GM19035 (cell line): ENCODE data around the gene GID8.

Experiments
- ATAC-seq: cut with Tn5 transposase; IDR thresholded peaks from one replicate; pipeline ENCODE4 v1.9.1; 2021; ENCODE audit not compliant: unreplicated experiment

GID8 gene

GRCh38 chr20:62938105-62938888 lies at the start of gene GID8:
GID8 (plus strand) TSS chr20:62938147; CDS start chr20:62941503, 3,356 bp downstream.
- ATAC-seq, result peak; percentile 44

- no peak for ATAC-seq
Measured at GRCh38 chr20:62888406-62888805, 49.5 kb upstream of the GID8 start.

DNA sequence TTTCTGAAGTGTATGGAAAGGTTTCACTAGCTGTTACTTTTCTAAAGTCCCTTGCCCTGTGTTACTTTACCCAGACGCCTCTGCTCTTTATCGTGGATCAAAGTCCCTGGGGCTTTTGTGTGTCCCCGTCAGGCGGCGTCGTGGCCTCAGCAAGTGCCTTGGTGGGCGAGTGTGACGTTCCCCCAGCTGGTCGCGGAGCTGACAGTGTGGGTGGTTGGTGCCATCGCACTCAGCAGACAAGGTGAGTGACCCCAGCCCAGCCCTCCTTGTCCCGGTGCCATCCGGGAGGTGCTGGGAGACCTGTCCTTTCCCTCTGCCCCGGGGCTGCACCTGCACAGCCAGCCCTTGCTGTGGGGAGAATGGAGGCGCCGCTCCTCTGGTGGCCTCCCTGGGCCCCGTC lies 49.0 kb upstream of the GID8 start:
- no peak for ATAC-seq

DNA sequence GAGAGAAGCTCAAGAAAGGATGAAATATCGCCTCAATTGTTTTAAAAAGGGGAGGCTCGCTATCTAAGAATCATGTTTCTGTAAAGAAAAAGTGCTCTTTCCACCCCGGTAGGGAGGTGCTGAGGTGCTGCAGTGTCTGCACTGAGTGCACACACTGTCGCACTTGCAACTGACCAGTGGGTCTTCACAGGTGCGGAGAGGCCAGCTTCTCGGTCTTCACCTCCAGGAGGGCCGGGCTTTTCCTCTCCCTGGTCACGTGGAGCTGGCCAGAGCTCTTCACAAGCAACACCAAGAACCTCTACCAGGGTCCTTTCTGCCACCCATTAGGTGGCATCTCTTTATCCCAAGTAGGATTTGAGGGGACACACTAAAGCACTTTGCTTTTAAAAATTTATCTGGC lies 48.5 kb upstream of the GID8 start:
- ATAC-seq, result no peak

DNA sequence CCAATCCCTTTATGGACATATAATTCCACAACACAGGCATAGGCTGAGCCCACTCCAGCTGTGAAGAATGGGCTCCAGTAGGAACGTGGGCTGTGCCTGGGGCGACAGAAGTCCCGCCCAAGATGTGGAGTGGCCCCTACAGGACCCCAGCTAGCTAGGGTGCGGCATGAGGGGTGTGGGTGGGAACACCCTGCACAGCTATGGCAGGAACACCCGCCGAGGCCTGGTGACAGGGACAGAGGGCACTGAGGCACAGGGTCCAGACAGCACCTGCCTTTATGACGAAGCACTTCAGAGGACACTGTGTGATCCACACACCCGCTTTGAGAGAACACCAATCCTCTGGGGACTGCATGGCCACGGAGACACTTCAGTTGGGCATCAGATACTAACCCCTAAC lies 48.1 kb upstream of the GID8 start:
- ATAC-seq, result no peak

GRCh38 chr20:62890444-62890843 lies 47.5 kb upstream of the GID8 start:
- ATAC-seq, result no peak

- ATAC-seq, result no peak
Measured at GRCh38 chr20:62891111-62891510, 46.8 kb upstream of the GID8 start.

GRCh38 chr20:62892348-62893304 lies 45.3 kb upstream of the GID8 start:
- no peak for ATAC-seq

DNA sequence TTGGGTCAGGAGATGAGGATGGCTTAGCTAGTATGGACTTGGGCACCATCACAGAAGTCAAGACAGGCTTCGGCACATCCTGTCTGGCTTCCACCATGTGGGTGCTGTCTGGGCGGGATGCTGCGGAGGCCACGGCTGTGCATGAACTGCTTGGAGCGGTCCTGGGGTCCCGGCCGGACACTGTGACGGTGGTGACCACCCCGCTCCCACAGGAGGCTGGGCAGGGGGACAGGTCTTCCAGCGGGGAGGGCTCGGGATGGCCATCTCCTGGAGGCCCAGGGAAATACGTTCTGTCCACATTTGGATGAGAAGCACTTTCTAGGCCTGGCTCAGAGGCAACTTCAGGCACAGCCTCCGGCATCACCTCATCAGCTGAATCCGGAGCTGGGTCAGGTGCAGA lies 44.2 kb upstream of the GID8 start:
- ATAC-seq, result no peak

DNA sequence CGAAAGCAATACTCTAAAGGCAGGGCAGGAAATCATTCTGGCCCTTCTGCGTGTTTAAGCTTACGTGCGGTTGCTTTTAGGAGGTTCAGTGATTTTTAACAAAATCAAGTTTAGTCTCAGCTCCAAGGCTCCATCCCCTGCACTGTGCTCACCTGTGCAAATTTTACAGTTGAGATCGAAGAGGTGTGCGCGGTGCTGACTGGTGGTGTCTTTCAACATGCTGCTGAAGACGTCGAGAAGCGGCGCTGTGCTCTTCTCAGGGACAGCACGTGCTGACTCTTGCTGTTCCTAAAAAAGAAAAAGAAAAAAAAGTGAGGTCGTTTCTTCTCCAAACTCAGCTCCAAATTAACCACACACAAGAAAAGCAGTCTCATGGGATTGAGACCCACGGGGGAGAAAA lies 43.7 kb upstream of the GID8 start:
- ATAC-seq, result no peak

DNA sequence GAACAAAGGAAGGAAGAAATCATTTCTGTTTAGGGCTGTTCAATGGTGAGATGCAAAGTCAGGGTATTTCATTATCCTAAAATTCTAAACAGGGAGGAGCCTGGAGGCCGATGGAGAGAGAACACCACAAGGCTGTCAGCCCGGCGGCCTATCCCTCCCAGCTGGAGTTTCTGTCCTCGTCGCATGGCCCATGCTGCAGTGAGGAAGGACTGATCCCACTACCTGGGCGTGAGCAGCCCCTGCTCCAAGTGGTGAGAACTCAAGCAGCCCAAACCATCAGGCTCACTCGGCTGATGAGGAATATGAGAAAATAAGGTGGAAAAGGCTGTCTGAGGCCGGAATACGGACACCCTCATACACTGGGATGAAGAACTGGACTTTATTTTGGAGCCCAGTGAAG lies 42.4 kb upstream of the GID8 start:
- no peak for ATAC-seq

DNA sequence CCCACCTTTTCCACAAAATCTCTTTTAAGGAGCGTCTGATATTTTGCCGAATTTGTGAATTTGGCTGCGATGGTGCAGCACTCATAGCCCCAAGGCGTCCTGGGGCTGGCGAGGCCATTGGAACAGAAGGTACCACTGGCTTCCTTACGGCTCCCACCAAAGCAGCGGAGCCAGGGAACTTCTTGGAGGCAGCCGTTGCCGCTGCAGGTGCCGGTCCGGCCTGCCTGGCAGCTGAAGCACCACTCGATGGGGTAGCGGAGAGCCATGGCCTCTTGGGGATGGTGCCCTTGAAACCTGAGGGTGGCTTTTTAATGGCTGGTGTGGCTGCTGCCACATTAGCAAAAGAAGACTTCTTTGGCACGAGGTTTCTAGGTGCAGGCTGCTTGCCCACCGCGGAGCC lies 41.4 kb upstream of the GID8 start:
- ATAC-seq, result no peak

- ATAC-seq, result no peak
Measured at GRCh38 chr20:62897666-62898065, 40.3 kb upstream of the GID8 start.

DNA sequence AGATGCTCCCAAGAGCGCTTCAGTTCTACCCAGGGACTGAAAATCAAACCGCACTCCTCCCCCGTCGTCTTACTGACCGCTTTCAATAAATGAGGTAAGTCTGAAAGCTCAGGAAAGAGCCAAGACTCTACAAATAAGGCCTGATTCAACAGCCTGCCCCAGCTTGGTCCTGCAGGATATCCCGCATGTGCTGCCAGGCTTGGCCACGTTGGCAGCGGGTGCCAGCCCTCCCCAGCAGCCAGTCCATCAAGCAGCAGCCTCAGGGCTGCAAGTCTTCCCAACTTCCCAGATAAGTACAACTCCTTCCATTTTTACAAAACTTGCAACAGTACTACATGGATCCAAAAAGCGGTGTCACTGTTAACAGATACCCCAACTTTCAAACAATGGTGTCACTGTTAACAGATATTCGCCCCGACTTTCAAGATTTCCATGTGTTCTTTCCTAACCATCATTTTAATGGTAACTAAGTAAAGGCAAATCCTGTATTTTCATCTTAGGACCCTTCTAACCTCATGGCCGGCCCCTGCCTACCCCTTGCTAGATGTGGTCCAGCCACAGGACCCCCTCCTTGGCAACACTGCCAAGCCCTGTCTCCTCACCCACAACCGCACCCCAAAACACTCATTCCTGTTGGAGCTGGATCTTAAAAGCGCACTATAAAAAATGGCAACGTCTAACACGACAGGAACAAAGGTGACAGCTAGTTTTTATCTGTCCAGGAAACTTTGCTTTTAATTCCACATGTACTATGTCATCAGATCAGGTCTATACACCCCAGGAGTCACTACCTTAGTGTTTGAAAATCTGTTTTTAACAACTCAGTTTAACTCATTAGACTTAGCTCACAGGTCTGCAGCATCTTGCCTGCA lies 39.6 kb upstream of the GID8 start:
- ATAC-seq, result no peak

- no peak for ATAC-seq
Measured at GRCh38 chr20:62898970-62899632, 38.8 kb upstream of the GID8 start.

DNA sequence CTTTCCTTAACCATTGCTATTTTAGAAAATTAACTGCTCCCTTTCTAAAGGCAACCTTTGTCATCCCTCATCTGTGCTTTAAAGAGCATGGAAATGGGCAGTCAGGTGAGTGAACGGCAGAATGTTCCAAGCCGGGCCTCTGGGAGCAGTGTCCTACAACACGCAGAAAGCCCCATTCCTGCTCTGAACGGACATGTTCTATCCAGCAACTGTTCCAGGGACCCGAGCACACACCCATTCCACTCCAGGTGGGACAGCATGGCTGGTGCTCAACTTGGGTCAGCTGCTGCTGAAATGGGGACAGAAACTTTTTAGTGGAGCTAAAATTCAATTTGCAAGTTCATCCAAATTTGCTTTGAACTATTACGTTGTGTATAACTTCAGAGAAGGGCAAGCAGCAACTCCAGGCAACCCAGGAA lies 38.3 kb upstream of the GID8 start:
- ATAC-seq, result no peak

GRCh38 chr20:62900052-62900691 lies 37.8 kb upstream of the GID8 start:
- peak; percentile 81 for ATAC-seq

DNA sequence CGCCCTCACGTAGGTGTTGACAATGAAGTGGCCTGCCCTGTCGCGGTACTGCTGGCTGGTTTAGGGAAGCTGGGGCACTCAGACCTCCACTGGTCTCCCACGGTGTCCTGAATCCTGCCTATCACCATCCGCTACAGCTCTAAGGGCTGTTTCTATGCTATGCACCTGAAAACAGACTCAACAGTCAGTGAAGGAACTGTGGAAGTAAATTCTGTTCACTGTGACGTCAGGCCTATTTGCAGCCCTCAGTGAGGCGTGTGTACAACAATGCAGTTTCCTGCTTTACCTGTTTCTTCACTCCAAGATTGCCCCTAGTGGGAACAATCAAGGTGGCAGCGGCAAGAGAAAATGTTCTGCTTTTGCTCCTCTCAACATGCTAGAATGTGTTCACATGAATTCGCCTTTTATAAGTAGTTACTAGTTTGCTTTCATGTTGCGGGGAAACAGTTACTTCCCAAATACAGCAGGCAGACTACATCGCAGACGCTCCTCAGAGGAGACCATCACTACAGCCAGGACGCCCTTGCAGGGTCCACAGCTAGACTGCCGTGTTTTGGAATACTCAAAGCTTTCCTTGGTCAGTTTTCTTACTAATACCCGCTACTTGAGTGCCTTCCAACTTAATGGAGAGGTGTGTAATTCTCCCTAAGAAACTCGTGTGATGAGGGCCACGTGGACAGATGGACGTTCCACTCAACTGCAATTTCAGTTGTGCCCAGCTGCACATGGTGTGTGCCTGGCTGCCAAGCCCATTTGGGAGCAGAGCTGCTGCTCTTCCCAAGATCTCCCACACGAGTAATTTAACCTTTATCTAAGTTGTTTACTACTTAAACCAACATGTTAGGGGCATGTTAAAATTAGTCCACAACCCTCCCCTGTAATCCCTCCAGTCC lies 37.0 kb upstream of the GID8 start:
- no peak for ATAC-seq

DNA sequence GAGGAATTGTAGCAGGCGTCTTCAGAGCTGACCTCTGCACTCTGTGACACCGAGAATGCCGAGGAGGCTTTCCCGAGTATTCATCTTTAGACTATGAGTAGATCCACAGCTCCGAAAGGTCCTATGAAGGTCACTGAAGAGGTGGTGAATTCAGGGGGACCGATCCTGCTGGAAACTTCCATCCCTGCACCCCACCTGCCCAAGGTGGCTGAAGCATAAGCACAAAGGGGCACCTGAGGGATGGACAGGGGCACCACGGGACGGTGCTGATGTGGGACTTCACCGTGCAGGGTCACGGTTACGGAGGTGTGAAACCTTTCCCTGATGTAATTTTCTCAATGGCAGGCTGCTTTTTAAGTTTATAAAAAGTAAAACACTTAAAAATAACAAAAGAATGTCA lies 36.1 kb upstream of the GID8 start:
- no peak for ATAC-seq
